ENCODE data around the gene GABRG3. TPM values are rescaled to one million over a fixed set of nuclear protein-coding genes. Genes with fewer than 3 reads are reported as not detected.
"Not testable (repeated sequence)": the region's sequence is repeated elsewhere in the genome, so short reads cannot be mapped to it uniquely, and the experiment has no call there.

GABRG3 gene
- total RNA-seq, 1 donor from 2014 or later: not detected

DNA sequence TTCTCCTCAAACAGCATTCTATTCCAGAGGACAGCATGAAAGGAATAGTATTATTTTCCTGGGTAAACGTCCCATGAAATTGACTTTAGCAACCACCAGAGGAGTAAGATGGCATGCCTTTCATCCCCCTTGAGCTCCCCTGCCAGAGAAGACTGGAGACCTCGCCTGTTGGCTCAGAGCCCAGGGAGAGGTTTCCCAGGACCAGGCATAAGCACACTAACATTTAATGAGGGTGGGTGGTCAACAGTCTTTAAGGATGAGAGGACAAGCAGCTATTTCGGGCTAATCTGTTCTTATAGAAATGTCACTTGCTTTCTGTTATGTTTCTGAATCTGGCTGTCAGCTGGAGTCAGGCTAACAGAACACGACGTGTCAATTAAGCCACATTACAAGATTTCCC, 390.5 kb downstream of the GABRG3 start:
- H3K27ac Mint-ChIP-seq: no peak overlapping the region
- no peaks in the 10 kb centered on the region for H3K27me3 Mint-ChIP-seq (ENCODE audit: low read depth)
- no peak overlapping the region for H3K4me3 Mint-ChIP-seq (ENCODE audit: low read depth)
- peaks cover 21% of the 10 kb centered on the region for H3K9me3 Mint-ChIP-seq
- DNase-seq (ENCODE audit: low spot score): no peak
- no peaks in the 10 kb centered on the region for H3K4me1 Mint-ChIP-seq (ENCODE audit: low read depth)
- intact Hi-C loops (cut with micrococcal nuclease): no loop called here
- H3K36me3 Mint-ChIP-seq (ENCODE audit: low read depth): no peaks in the 10 kb centered on the region

GRCh38 chr15:27365456-27365855, 394.5 kb downstream of the GABRG3 start:
- no peaks in the 10 kb centered on the region for H3K27me3 Mint-ChIP-seq (ENCODE audit: low read depth)
- H3K27ac Mint-ChIP-seq: no peak overlapping the region
- intact Hi-C loops (cut with micrococcal nuclease): no loop called here
- no peak for DNase-seq (ENCODE audit: low spot score)
- H3K36me3 Mint-ChIP-seq (ENCODE audit: low read depth): no peaks in the 10 kb centered on the region
- H3K4me1 Mint-ChIP-seq (ENCODE audit: low read depth): no peaks in the 10 kb centered on the region
- peaks cover 39% of the 10 kb centered on the region for H3K9me3 Mint-ChIP-seq
- H3K4me3 Mint-ChIP-seq (ENCODE audit: low read depth): no peak overlapping the region

DNA sequence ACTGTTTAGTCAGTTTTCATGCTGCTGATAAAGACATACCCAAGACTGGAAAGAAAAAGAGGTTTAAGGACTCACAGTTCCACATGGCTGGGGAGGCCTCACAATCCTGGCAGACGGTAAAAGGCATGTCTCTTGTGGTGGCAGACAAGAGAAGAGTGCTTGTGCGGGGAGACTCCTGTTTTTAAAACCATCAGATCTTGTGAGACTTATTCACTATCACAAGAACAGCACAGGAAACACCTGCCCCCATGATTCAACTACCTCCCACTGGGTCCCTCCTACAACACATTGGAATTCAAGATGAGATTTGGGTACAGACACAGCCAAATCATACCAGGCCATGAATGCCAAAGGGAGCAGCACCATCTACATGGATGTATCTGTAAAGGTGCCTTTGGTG, 406.4 kb downstream of the GABRG3 start:
- H3K4me1 Mint-ChIP-seq (ENCODE audit: low read depth); H3K27me3 Mint-ChIP-seq (ENCODE audit: low read depth); H3K27ac Mint-ChIP-seq; H3K4me3 Mint-ChIP-seq (ENCODE audit: low read depth); intact Hi-C loops (cut with micrococcal nuclease); DNase-seq (ENCODE audit: low spot score); H3K36me3 Mint-ChIP-seq (ENCODE audit: low read depth): not testable (repeated sequence)
- peaks cover 51% of the 10 kb centered on the region for H3K9me3 Mint-ChIP-seq

GRCh38 chr15:27382361-27383025, 411.5 kb downstream of the GABRG3 start:
- Mint-ChIP-seq H3K9me3 (peaks cover 60% of the 10 kb centered on the region), H3K27me3 (ENCODE audit: low read depth) (no peaks in the 10 kb centered on the region), H3K4me3 (ENCODE audit: low read depth) (no peak overlapping the region), H3K4me1 (ENCODE audit: low read depth) (no peaks in the 10 kb centered on the region), H3K36me3 (ENCODE audit: low read depth) (no peaks in the 10 kb centered on the region), H3K27ac (no peak overlapping the region)
- no peak for DNase-seq (ENCODE audit: low spot score)
- intact Hi-C loops (cut with micrococcal nuclease): no loop called here

- no peaks in the 10 kb centered on the region for H3K36me3 Mint-ChIP-seq (ENCODE audit: low read depth)
- intact Hi-C loops (cut with micrococcal nuclease): no loop called here
- H3K4me1 Mint-ChIP-seq (ENCODE audit: low read depth): no peaks in the 10 kb centered on the region
- DNase-seq (ENCODE audit: low spot score): no peak
- H3K4me3 Mint-ChIP-seq (ENCODE audit: low read depth): no peak overlapping the region
- H3K27ac Mint-ChIP-seq: no peak overlapping the region
- H3K27me3 Mint-ChIP-seq (ENCODE audit: low read depth): no peaks in the 10 kb centered on the region
- peaks cover 63% of the 10 kb centered on the region for H3K9me3 Mint-ChIP-seq
Observed at GRCh38 chr15:27383726-27384125, 412.7 kb downstream of the GABRG3 start.

DNA sequence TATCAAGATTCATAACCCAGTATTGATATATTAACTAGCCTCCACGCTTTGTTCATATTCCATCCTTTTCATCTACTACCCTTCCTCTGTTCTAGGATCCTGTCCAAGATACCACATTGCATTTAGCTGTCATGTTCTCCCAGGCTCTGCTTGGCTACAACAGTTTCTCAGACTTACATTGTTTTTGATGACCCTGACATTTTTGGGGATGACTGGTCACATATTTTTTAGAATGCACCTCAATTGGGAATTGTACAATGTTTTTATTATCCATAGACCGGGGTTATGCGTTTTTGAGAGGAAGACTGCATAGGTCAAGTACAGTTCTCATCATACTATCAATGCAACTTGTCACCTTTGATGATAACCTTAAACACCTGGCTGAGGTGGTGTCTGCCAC, 421.2 kb downstream of the GABRG3 start:
- Mint-ChIP-seq H3K4me1 (ENCODE audit: low read depth) (no peaks in the 10 kb centered on the region), H3K9me3 (peaks cover 47% of the 10 kb centered on the region), H3K27me3 (ENCODE audit: low read depth) (no peaks in the 10 kb centered on the region), H3K36me3 (ENCODE audit: low read depth) (no peaks in the 10 kb centered on the region), H3K27ac (no peak overlapping the region), H3K4me3 (ENCODE audit: low read depth) (no peak overlapping the region)
- DNase-seq (ENCODE audit: low spot score): no peak
- intact Hi-C loops (cut with micrococcal nuclease): no loop called here

- Mint-ChIP-seq H3K4me1 (ENCODE audit: low read depth) (no peaks in the 10 kb centered on the region), H3K36me3 (ENCODE audit: low read depth) (no peaks in the 10 kb centered on the region), H3K9me3 (peaks cover 50% of the 10 kb centered on the region), H3K4me3 (ENCODE audit: low read depth) (no peak overlapping the region), H3K27ac (no peak overlapping the region), H3K27me3 (ENCODE audit: low read depth) (no peaks in the 10 kb centered on the region)
- DNase-seq (ENCODE audit: low spot score): no peak
- intact Hi-C loops (cut with micrococcal nuclease): no loop called here
Observed at GRCh38 chr15:27396521-27396920, 425.5 kb downstream of the GABRG3 start.

- intact Hi-C loops (cut with micrococcal nuclease): no loop called here
- no peak for DNase-seq (ENCODE audit: low spot score)
- Mint-ChIP-seq H3K27me3 (ENCODE audit: low read depth) (no peaks in the 10 kb centered on the region), H3K9me3 (peaks cover 52% of the 10 kb centered on the region), H3K4me3 (ENCODE audit: low read depth) (no peak overlapping the region), H3K36me3 (ENCODE audit: low read depth) (no peaks in the 10 kb centered on the region), H3K27ac (no peak overlapping the region), H3K4me1 (ENCODE audit: low read depth) (no peaks in the 10 kb centered on the region)
Observed at GRCh38 chr15:27396996-27397395, 426.0 kb downstream of the GABRG3 start.

DNA sequence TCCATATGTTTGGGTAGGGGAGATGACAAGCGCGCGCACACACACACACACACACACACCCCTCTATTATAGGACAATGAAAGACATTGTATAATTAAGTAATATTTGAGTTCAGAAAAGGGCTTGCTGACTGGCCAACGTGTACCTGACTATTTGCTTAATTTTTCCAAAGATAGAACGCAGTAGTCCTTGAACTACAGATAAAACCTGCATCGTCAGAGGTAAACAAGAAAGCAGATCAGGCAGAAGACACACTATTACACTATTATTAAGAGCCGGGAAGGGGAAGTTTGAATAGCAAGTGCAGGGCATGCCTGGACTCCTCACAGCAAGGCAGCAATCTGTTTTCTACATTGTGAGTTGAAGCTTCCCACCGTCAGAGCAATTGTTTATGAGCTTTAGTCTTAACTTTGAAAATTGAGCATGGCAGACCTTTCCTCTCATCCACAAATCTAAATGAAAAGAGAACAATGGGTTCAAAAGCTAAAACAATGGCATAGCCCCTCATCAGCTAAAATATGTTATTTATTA, 427.7 kb downstream of the GABRG3 start:
- Mint-ChIP-seq H3K4me1 (ENCODE audit: low read depth) (no peaks in the 10 kb centered on the region), H3K27ac (no peak overlapping the region), H3K36me3 (ENCODE audit: low read depth) (no peaks in the 10 kb centered on the region), H3K4me3 (ENCODE audit: low read depth) (no peak overlapping the region), H3K9me3 (peaks cover 56% of the 10 kb centered on the region), H3K27me3 (ENCODE audit: low read depth) (no peaks in the 10 kb centered on the region)
- intact Hi-C loops (cut with micrococcal nuclease): no loop called here
- no peak for DNase-seq (ENCODE audit: low spot score)

- intact Hi-C loops (cut with micrococcal nuclease): no loop called here
- Mint-ChIP-seq H3K4me1 (ENCODE audit: low read depth) (no peaks in the 10 kb centered on the region), H3K27me3 (ENCODE audit: low read depth) (no peaks in the 10 kb centered on the region), H3K9me3 (peaks cover 56% of the 10 kb centered on the region), H3K36me3 (ENCODE audit: low read depth) (no peaks in the 10 kb centered on the region), H3K27ac (no peak overlapping the region), H3K4me3 (ENCODE audit: low read depth) (no peak overlapping the region)
- DNase-seq (ENCODE audit: low spot score): no peak
Observed at GRCh38 chr15:27399241-27399640, 428.3 kb downstream of the GABRG3 start.

DNA sequence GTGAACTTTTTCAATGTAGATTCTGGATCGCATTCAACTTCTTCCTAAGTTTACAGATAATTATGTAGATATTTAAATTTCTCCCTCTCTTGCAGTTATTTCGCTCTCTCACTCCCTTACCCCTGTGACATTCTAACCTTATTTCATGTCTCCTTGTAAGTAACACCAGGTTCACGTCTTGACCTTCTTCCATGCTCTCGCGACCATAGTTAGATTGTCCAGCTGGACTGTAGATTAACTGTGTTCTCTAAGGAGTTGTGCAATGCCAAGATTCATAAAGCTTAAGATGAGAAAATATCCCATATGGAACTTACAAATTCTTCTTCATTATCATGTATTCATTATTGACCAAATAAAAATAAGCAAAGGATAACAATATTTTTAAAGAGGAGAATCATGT, 430.5 kb downstream of the GABRG3 start:
- DNase-seq (ENCODE audit: low spot score): no peak
- no peaks in the 10 kb centered on the region for H3K36me3 Mint-ChIP-seq (ENCODE audit: low read depth)
- H3K9me3 Mint-ChIP-seq: peaks cover 55% of the 10 kb centered on the region
- no peak overlapping the region for H3K27ac Mint-ChIP-seq
- H3K4me3 Mint-ChIP-seq (ENCODE audit: low read depth): no peak overlapping the region
- H3K4me1 Mint-ChIP-seq (ENCODE audit: low read depth): no peaks in the 10 kb centered on the region
- no peaks in the 10 kb centered on the region for H3K27me3 Mint-ChIP-seq (ENCODE audit: low read depth)
- intact Hi-C loops (cut with micrococcal nuclease): no loop called here

GRCh38 chr15:27408428-27408827, 437.4 kb downstream of the GABRG3 start:
- Mint-ChIP-seq H3K36me3 (ENCODE audit: low read depth) (no peaks in the 10 kb centered on the region), H3K27ac (no peak overlapping the region), H3K27me3 (ENCODE audit: low read depth) (no peaks in the 10 kb centered on the region), H3K4me1 (ENCODE audit: low read depth) (no peaks in the 10 kb centered on the region), H3K9me3 (peaks cover 37% of the 10 kb centered on the region), H3K4me3 (ENCODE audit: low read depth) (no peak overlapping the region)
- no peak for DNase-seq (ENCODE audit: low spot score)
- intact Hi-C loops (cut with micrococcal nuclease): no loop called here

DNA sequence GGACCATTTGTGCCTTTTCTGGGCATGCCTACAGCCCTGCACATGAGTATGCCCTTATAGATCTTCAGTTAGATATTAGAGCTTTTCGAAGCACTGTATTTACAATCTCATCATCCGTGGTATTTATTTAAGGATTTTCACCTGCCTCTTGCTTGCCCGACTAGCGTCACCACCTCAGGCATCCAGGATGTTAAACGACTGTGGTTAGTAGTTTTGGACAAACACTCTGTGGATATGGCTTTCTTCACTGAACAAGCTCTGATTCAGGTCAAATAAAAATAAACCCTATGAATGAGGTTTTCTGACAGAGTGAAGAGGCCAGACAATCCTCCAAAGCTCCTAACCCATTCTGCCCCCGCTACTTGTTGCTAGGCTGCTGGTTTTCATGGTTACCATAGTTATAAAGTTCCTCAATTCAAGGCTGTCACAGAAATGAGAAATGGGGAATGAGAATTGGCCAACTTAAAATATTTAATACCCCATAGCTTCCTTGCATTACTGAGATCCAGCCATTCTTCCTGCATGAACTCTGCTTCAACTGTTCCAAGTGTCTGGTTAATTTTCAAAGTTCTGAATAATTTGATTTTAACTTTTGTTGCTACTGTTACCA, 440.1 kb downstream of the GABRG3 start:
- Mint-ChIP-seq H3K9me3 (peaks cover 41% of the 10 kb centered on the region), H3K27ac (no peak overlapping the region), H3K4me1 (ENCODE audit: low read depth) (no peaks in the 10 kb centered on the region), H3K36me3 (ENCODE audit: low read depth) (no peaks in the 10 kb centered on the region), H3K27me3 (ENCODE audit: low read depth) (no peaks in the 10 kb centered on the region), H3K4me3 (ENCODE audit: low read depth) (no peak overlapping the region)
- intact Hi-C loops (cut with micrococcal nuclease): no loop called here
- DNase-seq (ENCODE audit: low spot score): no peak

All from activated T-helper 2 cell treated with anti-CD3 and anti-CD28 coated beads, Interferon-gamma antibody, Interleukin-2, Interleukin-4, amounts not matched to agents 10 μg/mL and 5 μg/mL and 100 μg/mL, durations not matched to agents 14 hours and 24 hours and 36 hours (primary cell).